GM12801 (cell line): ENCODE data around the gene GNA12.

ENCODE experiments used
- CTCF ChIP-seq: IDR thresholded peaks from one replicate; pipeline ENCODE4 v1.5.1; 2011; ENCODE audit warnings: control low read depth; ENCODE audit not compliant: insufficient read length; ENCODE audit errors: extremely low read depth

Gene GNA12

GRCh38 chr7:2708547-2709310 is 135.4 kb downstream of the GNA12 start:
- TF ChIP-seq CTCF, result no peak

- no peak for TF ChIP-seq CTCF
These were observed 136.1 kb downstream of the GNA12 start for GRCh38 chr7:2708041-2708440.

DNA sequence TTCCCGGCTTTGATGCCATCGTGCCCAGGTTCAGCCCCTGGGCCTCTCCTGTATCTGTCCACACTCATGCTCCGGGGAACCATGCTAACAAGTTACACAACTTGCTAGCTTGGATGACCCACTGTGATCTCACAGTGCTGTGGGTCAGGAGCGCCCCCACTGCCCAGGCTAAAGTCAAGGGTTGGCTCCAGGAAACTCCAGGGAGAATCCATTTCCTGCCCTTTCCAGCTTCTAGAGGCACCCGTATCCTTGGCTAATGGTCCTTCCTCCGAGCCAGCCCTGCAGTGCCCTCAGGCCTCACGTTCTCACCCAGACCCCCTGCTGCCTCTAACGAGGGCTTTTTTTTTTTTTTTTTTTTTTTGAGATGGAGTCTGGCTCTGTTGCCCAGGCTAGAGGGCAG is 136.6 kb downstream of the GNA12 start:
- TF ChIP-seq CTCF, result no peak

DNA sequence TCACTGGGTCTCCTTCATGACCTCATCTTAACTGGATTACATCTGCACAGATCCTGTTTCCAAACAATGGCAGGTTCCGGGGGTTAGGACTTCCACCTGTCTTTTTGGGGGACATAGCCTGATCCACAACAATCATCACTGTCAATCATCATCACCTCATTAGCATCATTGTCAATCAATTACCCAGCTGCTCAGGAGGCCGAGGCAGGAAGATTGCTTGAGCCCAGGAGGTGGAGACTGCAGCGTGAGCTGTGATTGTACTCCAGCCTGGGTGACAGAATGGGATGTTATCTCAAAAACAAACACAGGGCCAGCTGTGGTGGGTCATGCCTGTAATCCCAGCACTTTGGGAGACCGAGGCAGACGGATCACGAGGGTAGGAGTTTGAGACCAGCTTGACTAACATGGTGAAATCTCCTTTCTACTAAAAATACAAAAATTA is 137.4 kb downstream of the GNA12 start:
- no peak for TF ChIP-seq CTCF

DNA sequence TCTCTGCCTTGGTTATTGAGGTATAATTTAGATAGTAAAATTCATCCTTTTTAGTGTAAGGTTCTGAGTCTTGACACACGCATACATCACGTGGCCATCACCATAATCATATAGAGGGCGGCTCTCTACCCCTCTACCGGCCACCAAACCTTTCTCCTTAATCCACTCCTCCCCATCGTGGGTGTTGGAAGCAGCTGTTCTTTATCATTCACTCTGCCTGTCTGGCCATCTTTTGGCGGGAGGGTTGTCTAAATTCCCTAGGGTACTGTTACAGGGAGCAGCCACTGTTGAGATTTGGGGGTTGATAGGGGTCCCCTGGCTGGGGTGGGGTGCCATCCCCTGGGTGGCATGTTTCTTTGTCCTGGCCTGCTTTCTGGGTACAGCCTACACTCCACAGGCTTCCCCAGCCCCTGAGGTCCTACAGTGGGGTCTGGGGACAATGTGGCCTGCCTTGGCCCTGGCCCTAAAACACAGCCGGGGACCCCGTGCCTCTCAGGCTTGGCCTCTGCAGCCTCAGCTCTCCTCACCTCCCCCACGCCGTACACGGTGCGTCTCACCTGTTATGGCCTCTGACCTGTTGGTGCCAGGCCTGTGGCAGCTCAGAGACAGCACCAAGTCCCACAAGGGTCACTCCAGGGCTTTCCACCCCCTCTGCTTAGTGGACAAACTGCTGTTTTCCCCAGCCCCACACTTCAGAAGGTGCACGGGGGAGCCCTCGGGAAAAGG is 138.6 kb downstream of the GNA12 start:
- no peak for TF ChIP-seq CTCF

DNA sequence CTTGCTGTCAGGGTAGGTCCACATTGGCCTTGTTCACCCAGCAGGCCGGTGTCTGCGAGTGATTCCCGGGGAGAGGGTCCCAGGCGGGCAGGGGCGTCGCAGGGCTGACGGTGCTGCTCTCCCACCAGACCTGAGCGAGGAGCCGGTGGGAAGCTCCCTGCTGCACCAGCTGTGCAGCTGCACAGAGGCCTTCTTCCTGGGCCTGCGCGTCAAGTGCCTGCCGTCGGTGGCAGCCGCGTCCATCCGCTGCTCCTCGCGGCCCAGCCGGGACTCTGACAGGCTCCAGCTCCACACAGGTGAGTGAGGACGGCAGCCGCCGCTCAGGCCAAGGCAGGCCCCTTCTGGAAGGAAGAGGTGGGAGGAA is 141.5 kb downstream of the GNA12 start:
- no peak for TF ChIP-seq CTCF

DNA sequence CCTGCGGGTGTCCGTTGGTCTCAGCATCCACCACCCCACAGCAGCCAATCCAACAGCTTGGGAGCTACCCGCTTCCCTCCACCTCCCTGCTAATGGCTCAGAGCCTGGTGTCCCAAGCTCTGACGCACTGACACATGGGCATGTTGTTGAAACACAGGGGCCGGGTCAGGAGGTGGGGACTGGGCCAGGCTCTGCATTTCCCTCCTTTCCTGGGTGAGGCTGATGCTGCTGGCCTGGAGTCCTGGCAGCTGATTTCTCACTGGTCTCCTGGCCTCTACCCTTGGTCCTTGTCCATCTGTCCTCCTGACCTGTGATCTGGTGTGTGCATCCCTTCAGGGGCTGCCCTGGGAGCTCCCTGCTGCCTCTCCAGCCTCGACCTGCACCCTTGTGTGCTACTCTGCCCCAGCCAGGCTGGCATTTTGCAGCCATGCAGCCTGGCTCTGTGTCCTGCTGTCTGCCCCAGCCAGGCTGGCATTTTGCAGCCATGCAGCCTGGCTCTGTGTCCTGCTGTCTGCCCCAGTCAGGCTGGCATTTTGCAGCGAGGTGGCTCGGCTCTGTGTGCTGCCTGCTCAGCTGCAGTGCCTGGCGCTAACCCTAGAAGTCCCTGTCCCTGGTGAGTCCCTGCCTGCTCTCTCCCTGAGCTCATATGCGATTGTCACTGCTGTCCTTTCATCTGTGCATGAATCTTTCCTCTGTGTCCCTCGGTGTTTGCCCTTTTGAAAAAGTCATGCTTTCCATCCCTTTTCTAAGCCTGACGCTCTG is 142.1 kb downstream of the GNA12 start:
- TF ChIP-seq CTCF, result no peak
